GM12878 (cell line): ENCODE data around the gene RFX3. TPM values are rescaled to one million over a fixed set of nuclear protein-coding genes. Genes with fewer than 3 reads are reported as not detected.

ENCODE experiments used
- ATF3 ChIP-seq: IDR thresholded peaks from 2 replicates; pipeline ENCODE4 v1.6.1; 2011; ENCODE audit warnings: low read depth, mild to moderate bottlenecking, low read length, moderate library complexity, borderline replicate concordance; ENCODE audit errors: extremely low read depth
- DPF2 ChIP-seq: fragments of 450-650 bp; IDR thresholded peaks from 2 replicates; pipeline ENCODE4 v1.6.1; 2017; ENCODE audit warnings: mild to moderate bottlenecking
- IKZF1 ChIP-seq: fragments of 450-650 bp; conservative IDR thresholded peaks from 2 replicates; pipeline ENCODE4 v1.6.1; 2017; ENCODE audit warnings: antibody characterized with exemption, mild to moderate bottlenecking
- IKZF2 ChIP-seq, 2 experiments: fragments of 450-650 bp; IDR thresholded peaks; 2 replicates each; pipeline ENCODE4 v1.6.1; 2017; ENCODE audit warnings: mild to moderate bottlenecking in 2 of 2, moderate library complexity in 2 of 2
- IRF4 ChIP-seq: IDR thresholded peaks from 2 replicates; pipeline ENCODE4 v1.6.1; 2011; ENCODE audit warnings: low read depth, low read length
- NR2C2 ChIP-seq: IDR thresholded peaks from 2 replicates; pipeline ENCODE4 v1.6.1; 2011; ENCODE audit warnings: borderline replicate concordance, low read depth; ENCODE audit not compliant: control insufficient read depth, insufficient read length
- RB1 ChIP-seq: fragments of 450-650 bp; formaldehyde crosslinking; IDR thresholded peaks from 2 replicates; pipeline ENCODE4 v1.6.1; 2017; ENCODE audit warnings: mild to moderate bottlenecking, borderline replicate concordance
- TCF12 ChIP-seq: IDR thresholded peaks from 2 replicates; pipeline ENCODE4 v1.6.1; 2011; ENCODE audit warnings: low read depth, mild to moderate bottlenecking, low read length
- YY1 ChIP-seq: IDR thresholded peaks from 2 replicates; pipeline ENCODE4 v1.6.1; 2011; ENCODE audit warnings: low read depth, mild to moderate bottlenecking, low read length
- ZNF592 ChIP-seq: fragments of 450-650 bp; IDR thresholded peaks from 2 replicates; pipeline ENCODE4 v1.6.1; 2017; ENCODE audit warnings: mild to moderate bottlenecking, moderate library complexity
- polyA plus RNA-seq, 11 experiments: library from polyadenylated mRNA; depleted of rRNA in 4 of 11; unstranded in 6 of 11; stranded (reverse) in 5 of 11; fragments of >200 nt; fragmentation: Nextera tagmentation in 4 of 11; fragmentation: Illumina TruSeq in 1 of 11; extraction: Ambion mirVana in 4 of 11; extraction: Trizol in 1 of 11; gene quantifications; 1 replicate in 1 of 11; 2 replicates in 10 of 11; pipeline versions ENCODE4 v1.2.1 to v1.2.3, GENCODE V29; 2011 to 2016; ENCODE audit warnings: inconsistent platforms in 2 of 11, missing spikeins in 2 of 11, low read depth in 1 of 11
- total RNA-seq, 4 experiments: library from RNA; depleted of rRNA in 3 of 4; stranded (reverse); fragments of >200 nt in 3 of 4; fragmentation: Illumina TruSeq in 1 of 4; extraction: Trizol in 1 of 4; gene quantifications; 2 replicates each; pipeline versions ENCODE4 v1.2.1 to v1.2.3, GENCODE V29; 2013 to 2021

RFX3 gene
- total and polyA plus RNA-seq, 10 of the 15 experiments (the other 5 are each of a cell fraction or from before 2014, with no cell fraction given): 1.2 to 26.4 (median 6.7) TPM

DNA sequence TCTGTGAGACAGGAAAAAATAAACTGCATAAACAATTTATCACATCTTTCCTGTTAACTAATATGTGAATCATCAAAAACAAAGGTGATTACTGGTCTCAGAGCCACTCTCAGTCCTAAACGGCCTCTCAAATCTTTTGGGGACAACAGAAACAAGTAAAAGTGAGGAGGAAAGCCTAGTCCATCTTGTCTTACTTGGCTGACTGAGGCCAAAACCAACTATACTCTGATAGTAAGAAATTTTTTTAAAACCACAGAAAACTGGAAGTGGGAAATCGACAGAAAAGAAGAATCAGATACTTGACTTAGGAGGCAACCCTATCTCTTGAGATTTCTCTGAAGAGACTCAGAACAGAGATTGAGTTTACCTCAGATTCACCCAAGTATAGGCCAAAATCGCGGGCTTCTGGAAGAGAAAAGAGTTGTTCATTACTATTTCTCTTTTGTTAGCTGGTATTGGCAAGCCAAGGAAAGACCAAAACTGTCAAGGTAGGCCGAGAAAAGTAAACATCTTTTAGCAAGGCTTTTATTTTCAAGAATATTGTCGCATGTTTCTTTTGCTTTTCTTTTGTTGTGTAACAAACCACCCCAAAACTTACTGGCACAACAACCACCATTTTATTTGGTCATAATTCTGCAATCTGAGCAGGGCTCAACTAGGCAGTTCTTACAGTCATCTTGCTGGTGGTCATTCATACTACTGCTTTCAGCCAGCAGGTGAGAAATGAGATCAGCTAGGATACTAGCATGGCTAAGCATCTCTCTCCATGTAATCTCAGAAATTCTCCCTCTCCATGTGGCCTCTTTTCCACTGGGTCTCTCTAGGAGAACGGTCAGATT is 46.1 kb downstream of the RFX3 start (continued):
- TF ChIP-seq NR2C2: no peak
- TF ChIP-seq YY1: 0 out of 2 replicates have a peak, but pooled peaks have one; percentile 36
- no peak for TF ChIP-seq ATF3
- no peak for TF ChIP-seq TCF12
- no peak for TF ChIP-seq RB1
- peak; percentile 38; the same call in 1 of the 2 replicates for TF ChIP-seq IKZF1
- TF ChIP-seq IRF4: peak; percentile 63; the same call in 1 of the 2 replicates
- 0 out of 2 replicates have a peak, but pooled peaks have one; percentile 30 for TF ChIP-seq DPF2
- TF ChIP-seq IKZF2 (IDR thresholded peaks at IDR 0.05): peak; percentile 47 to 61; a peak in 3 of 4 replicates
- peak; percentile 57; the same call in 1 of the 2 replicates for TF ChIP-seq ZNF592
